Measurements from ENCODE around the gene MRPS6. TPM values are rescaled to one million over a fixed set of nuclear protein-coding genes. Genes with fewer than 3 reads are reported as not detected.

MRPS6 gene
- total and polyA plus RNA-seq, 2 donors = 21.3 to 81.8 TPM

GRCh38 chr21:34105947-34106541, 32.7 kb downstream of the MRPS6 start:
- H3K4me1 ChIP-seq (ENCODE audit: control insufficient read depth in 2 of 2, insufficient read depth in 2 of 2, low read length in 2 of 2) = no peaks in the 10 kb centered on the region
- H3K27me3 ChIP-seq (ENCODE audit: control insufficient read depth in 2 of 2, insufficient read depth in 1 of 2, low read length in 1 of 2) = no peaks in the 10 kb centered on the region
- H3K36me3 ChIP-seq (ENCODE audit: control insufficient read depth in 2 of 2, insufficient read depth in 2 of 2, low read length in 1 of 2) = no peaks in the 10 kb centered on the region
- H3K9me3 ChIP-seq (ENCODE audit: control insufficient read depth in 2 of 2, insufficient read depth in 1 of 2, low read length in 1 of 2) = no peaks in the 10 kb centered on the region
- no peak for DNase-seq (ENCODE audit: low read depth in 6 of 9, low spot score in 9 of 9)
- H3K4me3 ChIP-seq (ENCODE audit: low read length in 2 of 2) = no peak overlapping the region
- no peak overlapping the region for H3K27ac ChIP-seq (ENCODE audit: low read depth in 1 of 2, low read length in 1 of 2)

- H3K36me3 ChIP-seq (ENCODE audit: control insufficient read depth in 2 of 2, insufficient read depth in 2 of 2, low read length in 1 of 2) = no peaks in the 10 kb centered on the region
- no peak overlapping the region for H3K4me3 ChIP-seq (ENCODE audit: low read length in 2 of 2)
- no peak overlapping the region for H3K27ac ChIP-seq (ENCODE audit: low read depth in 1 of 2, low read length in 1 of 2)
- no peak for DNase-seq (ENCODE audit: low read depth in 6 of 9, low spot score in 9 of 9)
- no peaks in the 10 kb centered on the region for H3K4me1 ChIP-seq (ENCODE audit: control insufficient read depth in 2 of 2, insufficient read depth in 2 of 2, low read length in 2 of 2)
- H3K9me3 ChIP-seq (ENCODE audit: control insufficient read depth in 2 of 2, insufficient read depth in 1 of 2, low read length in 1 of 2) = no peaks in the 10 kb centered on the region
- H3K27me3 ChIP-seq (ENCODE audit: control insufficient read depth in 2 of 2, insufficient read depth in 1 of 2, low read length in 1 of 2) = no peaks in the 10 kb centered on the region
- 96% methylated on average over 1 of the region's 1 CpG for WGBS
Measured at GRCh38 chr21:34107606-34108005, 34.2 kb downstream of the MRPS6 start.

- Histone ChIP-seq H3K27me3 (ENCODE audit: control insufficient read depth in 2 of 2, insufficient read depth in 1 of 2, low read length in 1 of 2) (no peaks in the 10 kb centered on the region), H3K27ac (ENCODE audit: low read depth in 1 of 2, low read length in 1 of 2) (no peak overlapping the region), H3K36me3 (ENCODE audit: control insufficient read depth in 2 of 2, insufficient read depth in 2 of 2, low read length in 1 of 2) (no peaks in the 10 kb centered on the region), H3K4me3 (ENCODE audit: low read length in 2 of 2) (no peak overlapping the region), H3K9me3 (ENCODE audit: control insufficient read depth in 2 of 2, insufficient read depth in 1 of 2, low read length in 1 of 2) (no peaks in the 10 kb centered on the region), H3K4me1 (ENCODE audit: control insufficient read depth in 2 of 2, insufficient read depth in 2 of 2, low read length in 2 of 2) (no peaks in the 10 kb centered on the region)
- DNase-seq (ENCODE audit: low read depth in 6 of 9, low spot score in 9 of 9) = no peak
- WGBS = 97% methylated on average over 7 of the region's 7 CpGs
Measured at GRCh38 chr21:34109075-34109474, 35.7 kb downstream of the MRPS6 start.

- H3K9me3 ChIP-seq (ENCODE audit: control insufficient read depth in 2 of 2, insufficient read depth in 1 of 2, low read length in 1 of 2) = no peaks in the 10 kb centered on the region
- no peaks in the 10 kb centered on the region for H3K4me1 ChIP-seq (ENCODE audit: control insufficient read depth in 2 of 2, insufficient read depth in 2 of 2, low read length in 2 of 2)
- H3K4me3 ChIP-seq (ENCODE audit: low read length in 2 of 2) = no peak overlapping the region
- no peaks in the 10 kb centered on the region for H3K36me3 ChIP-seq (ENCODE audit: control insufficient read depth in 2 of 2, insufficient read depth in 2 of 2, low read length in 1 of 2)
- no peaks in the 10 kb centered on the region for H3K27me3 ChIP-seq (ENCODE audit: control insufficient read depth in 2 of 2, insufficient read depth in 1 of 2, low read length in 1 of 2)
- no peak overlapping the region for H3K27ac ChIP-seq (ENCODE audit: low read depth in 1 of 2, low read length in 1 of 2)
- 98% methylated on average over 8 of the region's 8 CpGs for WGBS
- no peak for DNase-seq (ENCODE audit: low read depth in 6 of 9, low spot score in 9 of 9)
Measured at GRCh38 chr21:34110594-34111202, 37.3 kb downstream of the MRPS6 start.

GRCh38 chr21:34112316-34113033, 39.1 kb downstream of the MRPS6 start:
- no peaks in the 10 kb centered on the region for H3K4me1 ChIP-seq (ENCODE audit: control insufficient read depth in 2 of 2, insufficient read depth in 2 of 2, low read length in 2 of 2)
- H3K4me3 ChIP-seq (ENCODE audit: low read length in 2 of 2) = no peak overlapping the region
- 92% methylated on average over 6 of the region's 6 CpGs for WGBS
- H3K27ac ChIP-seq (ENCODE audit: low read depth in 1 of 2, low read length in 1 of 2) = no peak overlapping the region
- no peak for DNase-seq (ENCODE audit: low read depth in 6 of 9, low spot score in 9 of 9)
- H3K27me3 ChIP-seq (ENCODE audit: control insufficient read depth in 2 of 2, insufficient read depth in 1 of 2, low read length in 1 of 2) = no peaks in the 10 kb centered on the region
- H3K36me3 ChIP-seq (ENCODE audit: control insufficient read depth in 2 of 2, insufficient read depth in 2 of 2, low read length in 1 of 2) = no peaks in the 10 kb centered on the region
- H3K9me3 ChIP-seq (ENCODE audit: control insufficient read depth in 2 of 2, insufficient read depth in 1 of 2, low read length in 1 of 2) = no peaks in the 10 kb centered on the region

GRCh38 chr21:34113842-34114241, 40.5 kb downstream of the MRPS6 start:
- H3K4me3 ChIP-seq (ENCODE audit: low read length in 2 of 2) = no peak overlapping the region
- no peaks in the 10 kb centered on the region for H3K36me3 ChIP-seq (ENCODE audit: control insufficient read depth in 2 of 2, insufficient read depth in 2 of 2, low read length in 1 of 2)
- H3K27ac ChIP-seq (ENCODE audit: low read depth in 1 of 2, low read length in 1 of 2) = no peak overlapping the region
- no peaks in the 10 kb centered on the region for H3K4me1 ChIP-seq (ENCODE audit: control insufficient read depth in 2 of 2, insufficient read depth in 2 of 2, low read length in 2 of 2)
- no peaks in the 10 kb centered on the region for H3K27me3 ChIP-seq (ENCODE audit: control insufficient read depth in 2 of 2, insufficient read depth in 1 of 2, low read length in 1 of 2)
- DNase-seq (ENCODE audit: low read depth in 6 of 9, low spot score in 9 of 9) = no peak
- H3K9me3 ChIP-seq (ENCODE audit: control insufficient read depth in 2 of 2, insufficient read depth in 1 of 2, low read length in 1 of 2) = no peaks in the 10 kb centered on the region
- 81% methylated on average over 2 of the region's 2 CpGs for WGBS

GRCh38 chr21:34115160-34115559, 41.8 kb downstream of the MRPS6 start:
- no peaks in the 10 kb centered on the region for H3K9me3 ChIP-seq (ENCODE audit: control insufficient read depth in 2 of 2, insufficient read depth in 1 of 2, low read length in 1 of 2)
- 97% methylated on average over 1 of the region's 1 CpG for WGBS
- H3K27ac ChIP-seq (ENCODE audit: low read depth in 1 of 2, low read length in 1 of 2) = no peak overlapping the region
- H3K27me3 ChIP-seq (ENCODE audit: control insufficient read depth in 2 of 2, insufficient read depth in 1 of 2, low read length in 1 of 2) = no peaks in the 10 kb centered on the region
- no peaks in the 10 kb centered on the region for H3K36me3 ChIP-seq (ENCODE audit: control insufficient read depth in 2 of 2, insufficient read depth in 2 of 2, low read length in 1 of 2)
- no peak for DNase-seq (ENCODE audit: low read depth in 6 of 9, low spot score in 9 of 9)
- no peaks in the 10 kb centered on the region for H3K4me1 ChIP-seq (ENCODE audit: control insufficient read depth in 2 of 2, insufficient read depth in 2 of 2, low read length in 2 of 2)
- H3K4me3 ChIP-seq (ENCODE audit: low read length in 2 of 2) = no peak overlapping the region

GRCh38 chr21:34116569-34116968, 43.2 kb downstream of the MRPS6 start:
- no peaks in the 10 kb centered on the region for H3K9me3 ChIP-seq (ENCODE audit: control insufficient read depth in 2 of 2, insufficient read depth in 1 of 2, low read length in 1 of 2)
- H3K36me3 ChIP-seq (ENCODE audit: control insufficient read depth in 2 of 2, insufficient read depth in 2 of 2, low read length in 1 of 2) = no peaks in the 10 kb centered on the region
- no peaks in the 10 kb centered on the region for H3K4me1 ChIP-seq (ENCODE audit: control insufficient read depth in 2 of 2, insufficient read depth in 2 of 2, low read length in 2 of 2)
- H3K27me3 ChIP-seq (ENCODE audit: control insufficient read depth in 2 of 2, insufficient read depth in 1 of 2, low read length in 1 of 2) = no peaks in the 10 kb centered on the region
- no peak overlapping the region for H3K4me3 ChIP-seq (ENCODE audit: low read length in 2 of 2)
- 98% methylated on average over 3 of the region's 3 CpGs for WGBS
- no peak overlapping the region for H3K27ac ChIP-seq (ENCODE audit: low read depth in 1 of 2, low read length in 1 of 2)
- no peak for DNase-seq (ENCODE audit: low read depth in 6 of 9, low spot score in 9 of 9)

- 96% methylated on average over 2 of the region's 2 CpGs for WGBS
- H3K27me3 ChIP-seq (ENCODE audit: control insufficient read depth in 2 of 2, insufficient read depth in 1 of 2, low read length in 1 of 2) = no peaks in the 10 kb centered on the region
- no peak overlapping the region for H3K4me3 ChIP-seq (ENCODE audit: low read length in 2 of 2)
- H3K9me3 ChIP-seq (ENCODE audit: control insufficient read depth in 2 of 2, insufficient read depth in 1 of 2, low read length in 1 of 2) = no peaks in the 10 kb centered on the region
- DNase-seq (ENCODE audit: low read depth in 6 of 9, low spot score in 9 of 9) = no peak
- H3K27ac ChIP-seq (ENCODE audit: low read depth in 1 of 2, low read length in 1 of 2) = no peak overlapping the region
- H3K4me1 ChIP-seq (ENCODE audit: control insufficient read depth in 2 of 2, insufficient read depth in 2 of 2, low read length in 2 of 2) = peaks cover 0 to 5% of the 10 kb centered on the region in 2 donors
- peaks cover 0 to 7% of the 10 kb centered on the region in 2 donors for H3K36me3 ChIP-seq (ENCODE audit: control insufficient read depth in 2 of 2, insufficient read depth in 2 of 2, low read length in 1 of 2)
Measured at GRCh38 chr21:34120867-34121266, 47.5 kb downstream of the MRPS6 start.

All from thymus (tissue), 11 donors.